GM18498 (cell line): ENCODE measurements around the gene LBH.

ENCODE experiments used
- ATAC-seq: cut with Tn5 transposase; IDR thresholded peaks from one replicate; pipeline ENCODE4 v1.9.1; 2021; ENCODE audit warnings: mild to moderate bottlenecking, moderate library complexity; ENCODE audit not compliant: unreplicated experiment

Gene LBH

DNA sequence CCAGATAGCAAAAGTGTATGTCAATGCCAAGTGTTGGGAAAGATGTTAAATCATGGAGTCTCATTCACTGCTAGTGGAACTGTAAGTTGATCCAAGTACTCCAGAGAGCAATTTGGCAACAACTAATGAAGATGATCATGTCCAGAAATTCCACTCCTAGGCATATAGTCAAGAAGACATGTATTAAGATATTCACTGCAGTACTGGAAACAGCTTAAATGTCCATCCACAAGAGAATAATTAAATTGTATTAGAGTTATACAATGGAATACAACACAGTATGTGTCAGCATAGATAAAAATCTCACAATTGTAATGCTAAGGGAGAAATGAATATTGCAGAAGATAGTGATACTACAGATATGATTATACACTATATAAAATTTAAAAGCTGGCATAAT is 15.2 kb upstream of the LBH start:
- ATAC-seq: no peak

DNA sequence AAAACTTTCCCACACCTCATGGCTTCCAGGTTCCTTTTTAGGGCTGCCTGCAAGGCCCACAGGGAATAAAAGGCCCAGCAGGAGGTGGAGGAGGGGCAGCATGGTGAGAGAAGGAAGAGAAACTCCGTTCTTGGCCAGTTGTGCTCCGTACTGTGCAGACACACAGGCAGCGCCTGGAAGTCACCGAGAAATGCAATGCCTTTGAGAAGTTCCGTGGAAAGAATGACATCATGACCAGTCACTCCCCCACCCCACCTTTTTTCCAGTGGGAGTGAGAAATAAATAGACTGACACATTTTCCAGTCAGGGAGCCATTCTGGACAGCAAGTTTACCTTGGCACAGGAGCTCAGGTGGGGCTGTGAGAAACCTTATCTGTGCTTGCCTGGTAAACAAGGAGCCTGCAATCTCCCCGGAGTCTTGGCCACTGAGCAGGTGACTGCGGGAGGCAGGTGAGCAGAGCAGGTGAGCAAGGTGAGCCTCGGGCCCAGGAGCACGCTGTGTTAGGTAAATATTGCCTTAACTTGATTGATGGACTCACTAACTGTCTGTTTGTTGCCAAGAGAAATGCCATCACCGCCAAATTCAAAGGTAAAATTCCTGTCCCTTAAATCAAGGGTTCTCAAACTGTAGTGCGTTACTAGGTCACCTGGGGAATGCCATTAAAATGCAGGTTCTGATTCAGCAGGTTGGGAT is 13.5 kb upstream of the LBH start:
- ATAC-seq: no peak

DNA sequence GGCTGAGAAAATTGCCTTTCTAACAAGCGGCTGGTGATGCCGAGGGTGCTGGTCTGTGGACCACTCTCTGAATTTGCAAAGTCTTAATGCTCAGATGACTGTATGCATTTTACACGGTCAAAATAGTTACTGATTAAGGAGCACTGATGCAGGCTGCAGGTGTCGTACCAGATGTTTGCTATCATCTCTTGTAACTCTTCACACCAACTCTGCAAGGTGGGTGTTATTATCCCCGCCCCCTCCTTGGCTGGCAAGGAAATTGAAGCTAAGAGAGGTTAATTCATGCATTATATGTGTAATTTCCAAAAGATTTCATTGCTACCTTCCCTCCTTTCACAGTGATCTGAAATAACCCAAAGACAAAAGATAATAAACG is 13.0 kb upstream of the LBH start:
- no peak for ATAC-seq

DNA sequence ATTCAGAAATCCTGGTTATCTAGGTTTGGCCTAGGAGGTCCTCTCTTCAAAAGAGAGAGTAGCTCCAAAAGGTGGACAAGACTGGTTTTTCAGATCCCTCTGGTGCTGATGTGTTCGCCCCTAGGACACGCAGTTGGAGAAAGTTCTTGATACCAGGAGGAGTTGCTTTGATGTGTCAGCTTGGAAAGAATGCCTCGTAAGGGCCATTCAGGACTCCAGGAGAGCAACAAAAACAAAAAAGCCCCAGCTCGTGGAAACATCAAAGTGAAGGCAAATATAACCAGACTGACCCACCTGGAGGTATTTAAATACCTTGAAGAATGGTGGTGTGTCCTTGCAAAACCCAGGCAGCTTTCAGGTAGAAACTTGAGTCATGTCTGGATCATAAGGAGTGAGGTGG is 12.5 kb upstream of the LBH start:
- ATAC-seq: no peak

GRCh38 chr2:30219886-30220875 is 11.2 kb upstream of the LBH start:
- no peak for ATAC-seq

DNA sequence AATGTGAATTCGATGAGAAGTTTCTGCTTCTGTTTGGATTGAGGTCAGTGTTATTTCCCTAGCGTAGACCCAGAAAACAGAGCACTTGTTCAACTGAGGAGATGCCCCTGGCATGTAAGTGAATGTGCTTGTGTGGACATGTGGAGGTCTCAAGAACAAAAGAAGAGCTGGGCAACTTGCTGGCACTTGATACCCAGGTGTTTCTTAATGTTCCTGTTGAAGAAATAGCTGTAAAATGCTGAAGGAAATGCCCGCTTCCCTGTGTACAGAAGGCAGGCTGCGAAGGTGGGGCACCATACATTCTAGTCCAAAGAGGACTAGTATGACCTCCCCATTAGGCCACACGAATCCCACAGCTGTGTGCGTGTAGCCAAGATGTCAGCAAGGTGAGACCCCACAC is 9.8 kb upstream of the LBH start:
- no peak for ATAC-seq

GRCh38 chr2:30222031-30222430 is 9.3 kb upstream of the LBH start:
- no peak for ATAC-seq

DNA sequence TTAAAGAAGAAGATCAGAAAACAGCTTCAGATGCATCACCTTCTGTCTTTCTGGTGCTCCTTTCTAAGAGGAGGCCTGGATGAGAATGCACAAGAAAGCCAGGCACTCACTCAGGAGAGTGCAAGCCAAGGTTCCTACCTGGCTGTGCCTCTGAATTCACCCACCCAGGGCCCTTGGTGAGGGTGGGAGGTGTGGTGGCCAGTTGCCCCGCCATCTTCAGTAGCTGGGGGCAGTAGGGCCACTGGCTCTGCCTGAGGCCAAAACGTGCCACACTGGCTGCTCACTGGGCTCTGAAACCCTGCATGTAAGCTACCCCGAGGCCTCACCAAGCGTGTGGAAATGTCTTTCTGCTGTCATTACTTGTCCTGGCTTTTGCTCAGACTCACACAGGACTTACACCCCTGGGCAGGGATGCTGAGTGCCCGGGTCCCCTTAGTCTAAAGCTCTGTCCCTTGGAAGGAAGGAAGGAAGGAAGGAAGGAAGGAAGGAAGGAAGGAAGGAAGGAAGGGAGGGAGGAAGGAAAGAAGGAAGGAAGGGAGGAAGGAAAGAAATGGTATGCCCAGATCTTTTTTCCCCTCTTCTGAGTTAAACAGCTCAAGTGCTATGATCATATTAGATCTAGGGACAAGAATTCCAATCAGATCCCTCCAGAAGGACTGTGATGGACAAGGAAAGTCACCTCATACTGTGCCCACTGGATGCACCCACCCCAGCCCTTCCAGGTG is 8.5 kb upstream of the LBH start:
- no peak for ATAC-seq

- ATAC-seq: peak; percentile 52
Observed at GRCh38 chr2:30223413-30223874, 7.9 kb upstream of the LBH start.

GRCh38 chr2:30224151-30224550 is 7.2 kb upstream of the LBH start:
- ATAC-seq: no peak

DNA sequence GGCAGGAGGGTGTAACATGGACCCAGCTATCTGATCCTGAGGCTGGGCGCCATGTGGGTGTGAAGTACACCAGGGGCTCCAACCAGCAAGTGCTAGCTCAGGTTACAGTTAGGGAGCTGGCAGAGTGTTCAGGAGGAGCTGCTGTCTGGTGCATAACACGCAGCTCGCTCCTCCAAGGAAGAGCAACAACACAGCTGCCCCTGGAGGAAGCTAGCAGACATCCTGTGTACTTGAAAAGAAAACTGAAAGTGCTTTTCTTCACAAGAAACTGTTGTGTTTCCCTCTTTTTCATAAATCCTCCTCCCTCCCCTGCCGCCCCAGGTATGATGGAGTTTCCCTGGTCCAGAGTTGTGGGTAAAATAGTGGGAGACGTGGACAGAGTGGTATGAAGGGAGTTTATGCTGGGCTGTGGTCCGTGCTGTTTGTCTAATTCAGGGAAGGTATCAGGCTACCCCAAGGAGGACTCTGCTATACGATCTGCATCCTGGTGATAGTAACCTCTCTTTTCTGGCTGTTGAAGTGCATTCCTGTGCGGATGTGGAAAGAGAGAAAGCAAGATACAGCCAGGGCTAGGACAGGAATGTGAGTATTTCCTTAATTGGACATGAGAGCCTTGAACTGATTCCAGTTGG is 6.1 kb upstream of the LBH start:
- ATAC-seq: peak; percentile 54

- ATAC-seq: peak; percentile 30
Observed at GRCh38 chr2:30226144-30227032, 4.9 kb upstream of the LBH start.

DNA sequence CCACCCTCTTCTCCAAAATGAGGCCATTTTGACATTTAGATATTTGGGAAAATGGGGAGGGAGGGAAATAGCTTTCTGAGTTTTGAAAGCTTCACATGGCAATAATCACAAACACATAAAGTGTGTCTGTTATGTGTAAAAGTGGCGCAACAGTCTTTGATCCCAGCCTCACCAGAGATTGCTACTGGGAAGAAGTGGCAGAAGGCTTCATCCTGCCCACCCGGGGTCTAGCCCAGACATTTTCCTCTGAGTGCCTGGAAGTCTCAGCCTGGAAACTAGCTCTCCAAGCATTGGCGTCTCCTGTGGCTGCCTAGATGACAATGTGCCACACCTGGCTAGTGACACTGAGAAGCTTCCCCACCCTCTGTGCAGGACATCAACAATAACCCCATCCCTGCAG is 1.7 kb upstream of the LBH start:
- no peak for ATAC-seq

GRCh38 chr2:30230497-30231211 is 680 bp upstream of the LBH start:
- peak; percentile 31 for ATAC-seq

GRCh38 chr2:30231996-30232800 is 864 bp downstream of the LBH start:
- peak; percentile 35 for ATAC-seq

DNA sequence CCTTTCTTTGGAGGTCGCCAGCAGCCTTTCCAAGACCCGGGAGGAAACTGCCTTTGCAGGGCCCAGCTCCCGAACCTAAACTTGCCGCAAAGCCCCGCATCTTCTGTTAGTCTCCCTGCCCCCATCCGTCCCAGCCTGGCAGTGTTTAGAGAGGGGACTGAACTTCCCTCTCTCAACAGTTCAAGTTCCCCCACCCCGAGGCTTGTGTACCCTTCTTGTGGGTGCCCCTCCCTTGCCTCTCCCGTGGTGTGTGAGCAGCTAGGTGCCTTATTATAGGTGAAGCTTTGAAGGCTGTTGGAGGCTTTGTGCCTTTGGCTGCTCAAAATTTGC is 1.4 kb downstream of the LBH start:
- no peak for ATAC-seq

GRCh38 chr2:30233271-30234009 is 2.1 kb downstream of the LBH start:
- ATAC-seq: no peak
